ENCODE data around the gene FGA.

Gene FGA

DNA sequence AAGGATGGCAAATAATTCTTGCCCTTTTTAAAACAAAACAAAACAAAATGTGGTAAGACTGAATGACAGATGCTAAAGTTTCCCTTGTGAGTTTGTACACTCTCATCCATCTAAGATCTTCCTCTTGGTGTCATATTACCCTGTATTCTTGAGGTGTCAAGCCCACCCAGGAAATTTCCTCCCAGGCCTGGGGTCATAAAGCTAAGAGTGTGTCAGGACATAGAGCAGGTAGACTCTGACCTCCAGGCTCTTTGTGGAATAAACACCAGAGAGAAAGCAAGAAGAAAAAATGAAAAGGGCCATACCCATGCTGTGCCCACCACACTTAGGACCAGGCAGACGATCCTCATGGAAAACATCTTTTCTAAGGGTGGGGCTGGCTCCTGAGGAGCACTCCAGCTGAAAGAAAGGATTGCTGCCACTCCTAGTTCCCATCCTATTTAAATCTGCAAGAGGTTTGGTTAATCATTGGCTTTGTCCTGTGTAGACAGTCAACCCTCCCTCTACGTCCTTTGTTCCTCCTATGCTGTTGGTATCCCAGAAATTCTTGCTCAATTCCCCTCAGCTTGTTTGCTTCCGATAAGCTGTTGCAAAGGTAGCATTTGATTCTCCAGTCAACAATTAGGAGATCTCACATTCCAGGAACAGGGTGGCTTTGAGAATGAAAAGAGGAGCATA, at the start of gene FGA:
Gene FGA (minus strand): TSS at position 414 of the 678 bp plus-strand sequence. CDS start 55 bp downstream, at position 359.
- H3K4me3 ChIP-seq (ENCODE audit: low read depth, low read length): no peak within 1 kb of the TSS

DNA sequence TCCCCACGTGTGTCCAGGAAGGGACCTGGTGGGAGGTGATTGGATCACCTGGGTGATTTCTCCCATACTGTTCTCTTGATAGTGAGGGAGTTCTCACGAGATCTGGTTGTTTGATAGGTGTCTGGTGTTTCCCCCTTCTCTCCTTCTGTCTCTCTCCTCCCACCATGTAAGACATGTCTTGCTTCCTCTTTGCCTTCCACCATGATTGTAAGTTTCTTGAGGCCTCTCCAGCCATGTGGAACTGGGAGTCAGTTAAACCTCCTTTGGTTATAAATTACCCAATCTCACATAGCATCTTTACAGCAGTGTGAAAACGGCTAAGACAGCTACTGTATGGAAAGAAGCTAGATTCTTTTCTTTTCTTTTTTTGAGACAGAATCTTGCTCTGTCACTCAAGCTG, 43.5 kb upstream of the FGA start:
- no peak overlapping the region for H3K4me3 ChIP-seq (ENCODE audit: low read depth, low read length)

DNA sequence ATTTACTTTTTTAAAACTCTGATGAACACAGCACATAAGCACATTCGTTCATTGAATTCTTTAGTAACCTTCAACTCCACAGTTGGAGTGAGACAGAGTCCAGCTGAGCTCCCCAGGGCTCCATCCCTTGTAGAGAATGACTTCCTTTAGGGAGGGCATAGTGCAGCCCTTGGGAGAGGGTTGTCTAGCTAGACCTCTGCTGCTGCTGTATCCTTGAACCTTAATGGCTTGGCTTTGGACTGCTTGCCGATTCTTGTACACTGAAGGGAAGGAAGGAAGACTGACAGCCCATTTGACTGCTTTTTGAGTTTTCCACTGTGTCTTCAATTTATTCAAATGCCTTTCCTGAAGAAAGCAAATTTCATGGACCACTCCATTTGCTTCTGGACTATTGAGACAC, 41.3 kb upstream of the FGA start:
- H3K4me3 ChIP-seq (ENCODE audit: low read depth, low read length): no peak overlapping the region

DNA sequence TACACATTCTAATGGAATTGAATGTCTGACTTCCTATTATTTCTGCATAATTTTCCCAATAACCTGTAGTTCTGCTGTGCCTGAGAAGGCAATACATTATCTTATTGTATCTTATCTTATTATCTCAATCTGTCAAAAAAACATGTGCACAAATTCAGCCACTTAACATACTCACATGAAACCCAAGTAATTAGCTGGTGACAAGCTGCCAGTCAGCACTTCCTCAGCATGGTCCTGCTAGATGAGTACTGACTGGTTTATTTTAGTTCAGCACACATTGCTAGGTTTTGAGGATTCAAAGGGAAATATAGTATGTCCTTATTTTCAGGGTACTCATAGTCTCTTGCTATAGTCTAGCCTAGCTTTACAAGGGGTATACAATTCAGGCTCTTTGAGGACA, 39.8 kb upstream of the FGA start:
- H3K4me3 ChIP-seq (ENCODE audit: low read depth, low read length): no peak overlapping the region

DNA sequence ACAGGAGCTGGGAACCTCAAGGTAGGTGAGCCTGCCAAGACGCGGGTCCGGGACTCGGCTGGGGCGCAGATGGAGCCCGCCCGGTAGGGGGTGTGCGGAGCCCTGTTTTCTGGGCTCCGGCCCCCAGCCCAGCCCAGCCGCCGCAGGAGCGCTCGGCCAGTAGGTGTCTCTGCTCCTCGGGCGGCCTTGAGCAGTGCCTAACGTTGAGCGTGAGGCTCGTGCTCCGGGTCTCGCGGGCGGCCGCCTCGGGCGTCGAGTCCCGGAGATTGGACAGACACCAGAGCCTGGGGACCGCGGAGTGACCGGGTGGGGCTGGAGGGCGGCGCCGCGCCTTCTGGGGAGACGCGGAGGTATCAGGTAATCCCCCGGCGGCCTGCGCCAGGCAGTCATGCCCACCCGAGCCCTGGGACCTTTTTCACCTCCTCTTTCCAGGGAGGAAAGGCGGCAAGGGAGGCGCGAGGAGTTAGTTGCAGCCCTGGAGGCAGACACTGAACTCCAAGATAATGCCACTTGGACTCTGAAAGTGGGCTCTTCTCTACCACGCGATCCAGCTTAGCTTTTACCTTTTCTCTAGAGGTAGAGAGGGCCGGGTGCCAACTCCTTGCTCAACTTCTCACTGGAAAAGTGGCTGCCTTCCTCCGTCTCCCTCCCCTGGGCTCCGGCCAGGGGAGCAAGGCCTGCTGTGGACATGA, 36.4 kb upstream of the FGA start:
- H3K4me3 ChIP-seq (ENCODE audit: low read depth, low read length): peak overlapping the region; percentile 51

DNA sequence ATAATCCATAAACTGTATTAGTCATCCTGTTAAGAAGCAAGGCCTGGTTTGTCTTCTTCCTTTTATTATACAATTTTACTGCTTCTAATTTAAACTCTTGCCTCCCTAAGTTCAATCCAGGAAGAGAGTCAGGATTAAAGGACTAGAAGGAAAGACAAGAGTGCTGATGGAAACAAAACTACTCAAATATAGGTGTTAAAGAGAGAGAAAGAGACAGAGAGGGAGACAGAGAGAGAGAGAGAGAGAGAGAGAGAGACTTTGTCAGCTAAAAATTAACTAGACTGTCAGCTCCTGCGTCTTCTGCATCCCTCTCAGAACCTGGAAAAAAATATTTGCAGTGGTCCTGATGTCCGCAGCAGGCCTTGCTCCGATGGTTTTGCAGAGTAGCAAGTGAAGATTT, 35.4 kb upstream of the FGA start:
- H3K4me3 ChIP-seq (ENCODE audit: low read depth, low read length): no peak overlapping the region

DNA sequence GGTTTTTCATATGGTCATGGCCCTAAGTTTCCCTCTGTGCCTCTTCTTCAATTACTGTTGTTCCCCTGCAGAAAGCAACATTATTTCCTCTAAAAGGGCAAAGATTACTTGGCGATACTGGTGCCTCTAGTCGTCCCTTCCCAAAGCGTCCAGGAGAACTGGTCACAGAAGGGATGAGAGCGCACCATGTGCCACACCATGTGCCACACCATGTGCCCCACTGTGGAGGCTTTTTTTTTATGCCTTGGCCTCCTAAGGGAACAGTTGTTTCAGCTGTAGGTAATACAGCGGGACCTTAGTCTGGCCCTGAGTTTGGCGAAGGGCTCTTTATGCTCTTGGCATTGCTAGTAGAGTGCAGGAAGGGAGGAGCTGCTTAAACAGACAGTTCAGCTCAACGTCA, 33.5 kb upstream of the FGA start:
- no peak overlapping the region for H3K4me3 ChIP-seq (ENCODE audit: low read depth, low read length)

DNA sequence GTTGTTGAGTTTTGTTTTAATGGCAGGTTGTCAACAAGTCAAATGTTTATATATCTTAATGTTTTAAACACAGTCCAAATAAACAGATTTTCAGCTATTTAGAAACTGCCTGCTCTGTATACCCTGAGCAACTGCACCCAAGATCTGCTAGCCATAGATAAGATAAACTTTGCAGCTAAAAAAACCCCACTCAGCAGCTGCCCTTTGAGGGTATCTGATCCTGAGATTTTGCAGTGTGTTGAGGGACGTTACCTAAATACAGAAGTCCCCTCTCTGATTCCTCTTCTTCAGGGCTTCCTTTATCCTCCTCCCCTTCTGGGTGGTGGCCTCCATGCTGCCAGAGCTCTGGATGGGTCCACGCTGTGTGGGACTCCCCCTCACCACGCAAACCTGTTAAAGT, 32.9 kb upstream of the FGA start:
- no peak overlapping the region for H3K4me3 ChIP-seq (ENCODE audit: low read depth, low read length)

DNA sequence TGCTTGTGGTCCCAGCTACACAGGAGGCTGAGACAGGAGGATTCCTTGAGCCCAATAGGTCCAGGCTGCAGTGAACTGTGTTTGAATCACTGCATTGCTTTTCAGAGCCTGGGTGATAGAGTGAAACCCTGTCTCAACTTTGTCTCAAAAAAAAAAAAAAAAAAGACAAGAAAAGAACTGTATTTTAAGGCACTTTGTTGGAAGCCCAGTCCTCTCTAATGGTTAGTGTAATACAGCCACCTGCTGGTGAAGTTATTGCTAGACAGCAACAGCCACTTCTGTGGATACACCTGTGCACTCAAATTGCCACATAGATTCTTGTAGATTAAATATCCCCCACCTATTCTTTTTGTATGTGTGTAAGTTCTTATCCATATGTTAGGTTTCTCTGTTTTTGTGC, 32.1 kb upstream of the FGA start:
- H3K4me3 ChIP-seq (ENCODE audit: low read depth, low read length): no peak overlapping the region

DNA sequence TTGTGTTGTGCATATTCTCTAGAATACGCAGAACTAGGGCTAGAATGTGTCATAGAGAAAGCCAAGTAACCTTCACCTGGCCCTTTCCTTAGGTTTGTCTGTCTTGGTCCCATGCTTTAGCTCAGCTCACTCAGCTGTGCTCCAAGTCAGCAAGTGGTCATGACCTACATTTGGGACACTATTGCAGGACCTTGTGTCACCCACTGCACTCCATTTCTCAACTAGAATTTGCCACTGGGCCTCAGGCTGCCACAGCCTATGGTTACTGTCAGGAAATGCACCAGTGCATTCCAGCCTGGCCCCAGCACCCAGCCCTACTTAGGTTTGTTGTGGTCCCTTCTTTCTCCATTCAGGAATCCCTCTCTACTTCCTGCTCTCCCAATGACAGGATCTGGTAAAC, 29.6 kb upstream of the FGA start:
- no peak overlapping the region for H3K4me3 ChIP-seq (ENCODE audit: low read depth, low read length)

DNA sequence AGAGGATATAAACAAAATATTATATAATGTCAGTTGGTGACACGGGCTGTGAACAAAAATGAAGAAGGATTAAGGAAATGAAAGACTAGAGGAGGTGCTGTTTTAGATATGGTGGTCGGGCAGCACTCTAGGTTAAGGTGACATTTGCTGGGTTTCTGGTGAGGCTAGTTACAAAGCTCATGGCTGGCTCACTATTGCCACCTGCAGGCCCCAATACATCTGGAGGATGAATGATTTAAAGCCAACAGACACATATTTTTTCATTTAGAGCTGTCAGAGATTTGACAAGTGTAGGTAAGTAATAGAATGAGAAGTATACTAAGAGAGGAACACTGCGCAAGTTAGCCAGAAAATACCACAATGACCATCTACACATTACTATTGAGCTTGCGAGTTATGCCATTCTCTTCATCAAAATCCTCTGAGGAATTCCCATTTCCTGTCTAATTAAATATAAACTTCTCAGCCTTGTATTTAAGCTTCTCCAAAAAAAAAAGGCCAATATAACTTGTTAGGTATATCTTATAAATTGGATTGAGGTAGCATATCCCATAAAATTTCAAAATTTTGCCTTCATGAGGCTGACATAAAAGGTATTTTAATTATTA, 28.3 kb upstream of the FGA start:
- H3K4me3 ChIP-seq (ENCODE audit: low read depth, low read length): no peak overlapping the region

DNA sequence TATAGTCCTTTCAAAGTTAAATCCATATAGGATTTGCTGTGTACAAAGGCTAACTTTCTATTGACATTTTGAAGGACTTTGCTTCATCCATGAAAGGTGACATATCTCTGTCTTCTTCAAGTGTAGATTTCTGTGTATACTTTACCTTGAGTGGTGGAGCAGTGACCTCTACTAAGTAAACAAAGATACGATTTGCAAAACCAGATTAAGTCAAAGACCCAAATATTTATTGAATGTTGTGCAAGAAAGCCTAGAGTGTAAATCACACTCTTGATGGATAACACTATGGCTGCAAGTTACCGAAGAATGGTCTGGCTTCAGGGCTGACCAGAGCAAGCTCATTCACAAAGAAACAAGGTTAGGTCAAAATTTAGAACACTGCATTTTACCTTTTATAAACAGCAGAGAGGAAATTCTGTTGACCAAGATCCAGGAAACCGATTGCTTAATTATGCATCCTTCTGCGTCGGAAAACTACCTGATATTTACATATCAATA, 27.3 kb upstream of the FGA start:
- H3K4me3 ChIP-seq (ENCODE audit: low read depth, low read length): no peak overlapping the region

DNA sequence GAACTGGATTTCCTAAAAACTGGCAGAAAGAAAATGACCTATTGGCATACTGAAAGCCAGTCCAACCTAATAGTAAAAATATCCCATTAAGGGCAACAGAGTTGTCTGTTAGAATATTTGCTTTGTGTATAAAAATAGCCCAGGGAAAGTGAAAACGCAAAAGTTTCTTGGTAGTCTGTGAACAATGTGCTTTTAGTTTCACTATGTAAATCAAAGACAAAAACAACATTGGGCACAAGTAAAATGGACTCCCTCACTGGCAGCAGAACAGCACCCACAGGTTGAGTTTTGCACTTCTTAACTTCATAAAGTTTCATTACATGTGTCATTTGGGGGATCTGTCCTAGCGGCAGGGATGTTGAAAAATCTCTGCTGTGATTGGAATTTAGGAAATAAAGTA, 26.2 kb upstream of the FGA start:
- no peak overlapping the region for H3K4me3 ChIP-seq (ENCODE audit: low read depth, low read length)

DNA sequence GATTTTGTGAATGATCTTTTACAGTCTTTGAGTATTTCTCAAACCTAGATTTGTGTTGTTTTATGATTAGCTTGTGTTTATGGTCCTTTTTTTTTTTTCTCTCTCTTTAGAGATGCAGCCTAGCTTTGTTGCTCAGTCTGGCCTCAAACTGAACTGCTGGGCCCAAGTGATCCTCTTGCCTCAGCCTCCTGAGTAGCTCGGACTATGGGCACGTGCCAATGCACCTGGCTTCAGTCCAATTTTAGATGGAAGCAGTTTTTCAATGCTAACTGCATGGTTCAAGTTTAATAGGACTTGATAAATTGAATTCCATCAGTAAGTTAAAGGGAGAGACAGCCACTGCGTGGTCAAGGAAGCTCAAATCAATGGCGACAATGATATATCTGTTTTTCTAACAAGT, 25.7 kb upstream of the FGA start:
- no peak overlapping the region for H3K4me3 ChIP-seq (ENCODE audit: low read depth, low read length)

DNA sequence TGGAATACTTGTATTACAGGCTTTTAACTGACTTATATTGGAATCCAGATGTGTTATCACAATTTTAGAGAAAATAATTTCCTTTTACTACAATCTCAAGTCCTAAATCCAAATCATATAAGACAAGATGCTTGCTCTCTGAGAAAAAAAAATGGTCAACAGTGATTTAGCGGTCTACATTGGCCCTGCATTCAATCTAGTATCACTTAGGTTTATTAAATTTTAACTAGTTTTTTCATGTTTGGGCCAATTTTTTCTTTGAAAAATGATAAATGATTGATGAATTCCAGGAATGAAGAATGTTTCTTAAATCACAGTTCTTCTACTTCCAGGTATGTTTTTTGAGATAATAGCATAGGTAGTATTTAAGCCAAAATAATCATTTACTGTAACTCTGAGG, 24.7 kb upstream of the FGA start:
- H3K4me3 ChIP-seq (ENCODE audit: low read depth, low read length): no peak overlapping the region

DNA sequence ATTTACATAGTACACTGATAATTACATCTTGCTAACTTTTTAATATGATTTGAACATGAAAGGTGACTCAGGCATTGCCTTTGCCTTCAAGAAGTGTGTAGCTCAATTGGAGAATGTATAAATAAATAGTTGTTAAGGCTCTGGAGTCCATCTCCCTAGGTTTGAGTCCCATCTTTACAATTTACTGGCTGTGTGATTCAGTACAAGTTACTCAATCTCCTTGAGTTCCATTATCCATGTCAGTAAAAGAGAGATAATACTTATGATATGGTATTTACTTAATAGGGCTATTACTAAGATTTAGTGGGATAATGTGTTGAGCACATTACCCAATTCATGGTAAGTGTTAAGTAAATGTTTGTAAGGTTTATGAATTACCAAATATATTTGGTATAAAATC, 23.8 kb upstream of the FGA start:
- H3K4me3 ChIP-seq (ENCODE audit: low read depth, low read length): no peak overlapping the region

DNA sequence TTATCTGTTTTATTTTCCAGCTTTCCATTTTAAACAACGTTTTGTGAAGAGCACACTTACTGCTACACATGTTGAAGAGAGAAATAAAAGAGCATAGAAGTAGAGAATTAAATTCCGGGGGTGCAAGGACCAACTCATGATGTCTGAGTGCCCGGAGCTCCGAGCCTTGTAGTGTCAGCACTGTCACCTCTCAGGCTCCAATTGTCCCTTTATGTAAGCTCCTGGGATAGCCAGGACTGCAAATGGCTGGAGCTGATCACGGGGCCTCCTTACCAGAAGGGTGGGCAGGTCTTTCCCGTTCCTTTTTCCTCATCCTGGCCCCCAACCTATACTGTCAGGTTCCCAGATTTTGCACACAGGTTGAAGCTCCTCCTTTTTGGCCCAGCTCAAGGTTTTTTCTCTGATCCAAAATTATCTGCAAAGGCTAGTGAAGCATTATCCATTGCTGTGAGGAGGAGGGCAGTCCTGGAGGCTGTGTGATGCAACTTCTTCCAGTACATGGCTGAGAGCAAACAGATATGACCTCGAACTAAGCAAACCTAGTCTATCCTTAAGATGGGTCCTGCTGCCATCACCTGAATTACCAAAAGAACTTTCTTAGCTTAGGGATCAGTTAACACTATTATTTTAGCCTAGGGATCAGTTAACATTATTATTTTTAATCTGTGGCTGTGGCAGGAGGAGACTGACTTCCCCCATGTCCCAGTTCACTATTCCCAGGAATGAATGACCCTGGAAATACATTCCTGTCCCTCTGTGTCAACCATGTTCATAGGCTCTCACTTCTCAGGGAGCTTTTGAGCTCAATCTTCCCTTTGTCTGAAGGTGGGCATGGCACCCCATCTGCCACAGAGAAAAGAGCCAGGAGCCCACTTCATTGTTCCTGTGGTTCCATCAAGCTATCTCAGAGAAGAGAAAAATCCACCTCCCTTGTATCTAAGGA, 22.2 kb upstream of the FGA start, which contains the start of gene FGG:
Gene FGG (minus strand): TSS at position 185 of the 943 bp plus-strand sequence. CDS start 47 bp downstream, at position 138.
- no peak within 1 kb of the TSS for H3K4me3 ChIP-seq (ENCODE audit: low read depth, low read length)

DNA sequence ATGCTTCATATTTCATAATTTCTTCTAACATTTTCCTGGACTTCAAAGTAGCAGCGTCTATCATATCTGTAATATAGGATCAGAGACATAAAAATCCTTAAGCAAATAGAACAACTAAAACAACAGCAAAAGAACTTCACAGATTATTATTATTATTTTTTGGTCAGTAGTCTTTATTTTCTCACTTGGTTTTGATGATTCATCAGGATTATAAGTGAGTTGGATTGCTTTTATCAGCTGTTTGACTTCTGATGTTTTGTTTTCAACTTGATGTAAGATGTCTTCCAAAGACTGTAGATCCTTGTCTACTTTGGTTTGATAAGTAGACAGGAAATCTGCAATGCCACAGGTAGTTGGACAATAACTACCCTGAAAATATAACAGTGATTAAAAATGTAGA, 21.3 kb upstream of the FGA start:
- H3K4me3 ChIP-seq (ENCODE audit: low read depth, low read length): no peak overlapping the region

DNA sequence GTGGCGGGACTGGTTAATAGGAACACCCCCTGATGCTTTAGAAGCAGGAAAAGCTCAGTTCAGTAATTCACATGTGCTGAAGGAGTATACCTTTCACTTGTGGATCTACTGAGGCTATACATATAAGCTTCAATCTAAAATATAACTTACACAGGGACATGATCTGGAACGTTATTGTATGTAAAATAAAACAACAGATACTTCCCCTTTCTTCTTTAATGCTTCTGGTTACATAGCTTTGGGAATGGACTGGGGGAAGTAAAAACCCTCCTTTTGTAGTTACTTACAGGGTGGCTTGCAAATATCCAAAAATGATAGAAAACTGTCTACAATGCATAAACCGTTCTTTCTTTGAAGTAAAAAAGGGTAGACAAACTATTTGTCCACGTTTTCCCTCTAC, 20.0 kb upstream of the FGA start:
- no peak overlapping the region for H3K4me3 ChIP-seq (ENCODE audit: low read depth, low read length)

DNA sequence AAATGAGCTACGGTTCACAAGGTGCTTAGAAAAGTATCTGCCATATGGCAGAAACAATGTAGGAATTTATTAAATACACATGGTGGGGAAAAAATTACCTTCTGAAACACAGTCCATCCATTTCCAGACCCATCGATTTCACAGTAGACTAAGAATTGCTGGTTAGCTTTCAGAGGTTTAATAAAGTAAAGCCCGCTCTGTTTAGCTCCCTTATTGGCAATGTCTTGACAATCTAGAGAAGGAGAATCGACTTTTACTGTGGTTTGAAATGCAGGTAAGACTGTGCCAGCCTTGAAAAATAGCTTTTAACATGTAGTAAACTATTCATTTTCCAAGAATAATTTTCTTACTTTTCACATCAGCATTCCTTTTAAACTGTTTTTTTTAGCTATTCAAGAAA, 19.0 kb upstream of the FGA start:
- H3K4me3 ChIP-seq (ENCODE audit: low read depth, low read length): no peak overlapping the region

Data from iPS-11a (cell line).